Natural killer cell (primary cell): ENCODE measurements around the gene ERBB2. TPM values are rescaled to one million over a fixed set of nuclear protein-coding genes. Genes with fewer than 3 reads are reported as not detected.

Experiments
- ATAC-seq, 3 donors: fragments of 150-1000 bp in 2 of 3; fragments of 200-7000 bp in 1 of 3; cut with Tn5 transposase; 1 replicate in 1 of 3; 2 replicates in 2 of 3; pipeline ENCODE4 v1.10.0; 2021; ENCODE audit warnings: mild to moderate bottlenecking in 2 of 3, moderate library complexity in 2 of 3
- DNase-seq, 2 donors: peaks; one replicate each; pipeline versions ENCODE4 v3.0.0 to v3.0.0-alpha.2; 2013 to 2021; ENCODE audit warnings: mixed read lengths in 1 of 2
- H3K27ac ChIP-seq: one replicate; pipeline ENCODE4 v1.5.1; 2013; ENCODE audit warnings: mild to moderate bottlenecking, low read length
- H3K27me3 ChIP-seq: one replicate; pipeline ENCODE4 v1.6.1; 2013; ENCODE audit warnings: low read length; ENCODE audit not compliant: control insufficient read depth, insufficient read depth
- H3K36me3 ChIP-seq: one replicate; pipeline ENCODE4 v1.6.1; 2013; ENCODE audit warnings: low read length; ENCODE audit not compliant: control insufficient read depth, insufficient read depth
- H3K4me1 ChIP-seq: one replicate; pipeline ENCODE4 v1.6.1; 2013; ENCODE audit warnings: low read length; ENCODE audit not compliant: control insufficient read depth, insufficient read depth
- H3K4me3 ChIP-seq: one replicate; pipeline ENCODE4 v1.5.1; 2013; ENCODE audit warnings: low read length
- H3K9me3 ChIP-seq: one replicate; pipeline ENCODE4 v1.6.1; 2013; ENCODE audit warnings: low read length; ENCODE audit not compliant: control insufficient read depth, insufficient read depth
- H3K27ac Mint-ChIP-seq, 2 donors: one replicate each; pipeline ENCODE4 v1.8.0; 2022; ENCODE audit warnings: mild to moderate bottlenecking in 2 of 2, mixed read lengths in 2 of 2, moderate library complexity in 1 of 2
- H3K27me3 Mint-ChIP-seq, 2 donors: one replicate each; pipeline ENCODE4 v1.8.0; 2022; ENCODE audit warnings: low read depth in 2 of 2, mixed read lengths in 2 of 2
- H3K36me3 Mint-ChIP-seq: one replicate; pipeline ENCODE4 v1.8.0; 2022; ENCODE audit warnings: mixed read lengths
- H3K4me1 Mint-ChIP-seq, 2 donors: one replicate each; pipeline ENCODE4 v1.8.0; 2022; ENCODE audit warnings: mixed read lengths in 2 of 2
- H3K4me3 Mint-ChIP-seq: one replicate; pipeline ENCODE4 v1.8.0; 2022; ENCODE audit warnings: mild to moderate bottlenecking, moderate library complexity, mixed read lengths
- H3K9me3 Mint-ChIP-seq, 2 donors: one replicate each; pipeline ENCODE4 v1.8.0; 2022; ENCODE audit warnings: mixed read lengths in 2 of 2
- WGBS: methylation state at CpG from one replicate; pipeline ENCODE4 v1.1.7; 2013; ENCODE audit warnings: missing lambda C conversion rate; ENCODE audit not compliant: insufficient coverage; 5-methylcytosine and 5-hydroxymethylcytosine counted together
- intact Hi-C: fragments of 100-400 bp; cut with micrococcal nuclease; formaldehyde crosslinking; loops from one replicate; pipeline ENCODE4 v1.14.2; 2022
- total RNA-seq, 4 donors: library from RNA; stranded (reverse); fragments of 120-200 nt in 1 of 4; gene quantifications; one replicate each; pipeline versions ENCODE4 v1.2.3 to v1.2.4, GENCODE V29; 2013 to 2022
- TF ChIP-seq, protein P1 (sequence below): fragments of 200-600 bp; IDR thresholded peaks from one replicate; pipeline ENCODE4 v1.8.0; 2022; ENCODE audit warnings: antibody characterized with exemption

The ERBB2 gene
- total RNA-seq, 3 donors from 2014 or later (not counting 1 experiment from before 2014, with no cell fraction given) = 77.6 to 115 (median 82.1) TPM

DNA sequence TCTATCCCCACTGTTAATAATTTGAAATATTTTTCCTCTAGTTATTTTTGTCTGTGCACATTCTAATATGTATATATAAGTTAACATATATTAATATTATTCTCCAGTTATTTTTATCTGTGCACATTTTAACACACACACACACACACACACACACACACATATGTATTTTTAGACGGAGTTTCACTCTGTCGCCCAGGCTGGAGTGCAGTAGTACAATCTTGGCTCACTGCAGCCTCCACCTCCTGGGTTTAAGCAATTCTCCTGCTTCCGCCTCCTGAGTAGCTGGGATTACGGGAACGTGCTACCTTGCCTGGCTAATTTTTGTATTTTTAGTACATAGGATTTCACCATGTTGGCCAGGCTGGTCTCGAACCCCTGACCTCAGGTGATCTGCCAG lies 17.8 kb downstream of the ERBB2 start:
- H3K27me3 Mint-ChIP-seq = no peaks in the 10 kb centered on the region
- DNase-seq = no peak
- ATAC-seq = no peak
- TF ChIP-seq, protein P1, sequence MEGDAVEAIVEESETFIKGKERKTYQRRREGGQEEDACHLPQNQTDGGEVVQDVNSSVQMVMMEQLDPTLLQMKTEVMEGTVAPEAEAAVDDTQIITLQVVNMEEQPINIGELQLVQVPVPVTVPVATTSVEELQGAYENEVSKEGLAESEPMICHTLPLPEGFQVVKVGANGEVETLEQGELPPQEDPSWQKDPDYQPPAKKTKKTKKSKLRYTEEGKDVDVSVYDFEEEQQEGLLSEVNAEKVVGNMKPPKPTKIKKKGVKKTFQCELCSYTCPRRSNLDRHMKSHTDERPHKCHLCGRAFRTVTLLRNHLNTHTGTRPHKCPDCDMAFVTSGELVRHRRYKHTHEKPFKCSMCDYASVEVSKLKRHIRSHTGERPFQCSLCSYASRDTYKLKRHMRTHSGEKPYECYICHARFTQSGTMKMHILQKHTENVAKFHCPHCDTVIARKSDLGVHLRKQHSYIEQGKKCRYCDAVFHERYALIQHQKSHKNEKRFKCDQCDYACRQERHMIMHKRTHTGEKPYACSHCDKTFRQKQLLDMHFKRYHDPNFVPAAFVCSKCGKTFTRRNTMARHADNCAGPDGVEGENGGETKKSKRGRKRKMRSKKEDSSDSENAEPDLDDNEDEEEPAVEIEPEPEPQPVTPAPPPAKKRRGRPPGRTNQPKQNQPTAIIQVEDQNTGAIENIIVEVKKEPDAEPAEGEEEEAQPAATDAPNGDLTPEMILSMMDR = no peak
- no peaks in the 10 kb centered on the region for H3K9me3 ChIP-seq
- H3K36me3 Mint-ChIP-seq = no peaks in the 10 kb centered on the region
- no peak overlapping the region for H3K4me3 ChIP-seq
- H3K4me3 Mint-ChIP-seq = no peak overlapping the region
- peaks cover 13% of the 10 kb centered on the region for H3K36me3 ChIP-seq
- H3K27me3 ChIP-seq = no peaks in the 10 kb centered on the region
- WGBS = 98% methylated on average over 6 of the region's 6 CpGs
- no peak overlapping the region for H3K27ac ChIP-seq
- H3K4me1 ChIP-seq = no peaks in the 10 kb centered on the region
- peak overlapping the region in 1 of 2 donors; percentile 36 for H3K27ac Mint-ChIP-seq
- H3K9me3 Mint-ChIP-seq = no peaks in the 10 kb centered on the region
- intact Hi-C loops = no loop called here
- H3K4me1 Mint-ChIP-seq = peaks cover 2 to 7% of the 10 kb centered on the region in 2 donors

DNA sequence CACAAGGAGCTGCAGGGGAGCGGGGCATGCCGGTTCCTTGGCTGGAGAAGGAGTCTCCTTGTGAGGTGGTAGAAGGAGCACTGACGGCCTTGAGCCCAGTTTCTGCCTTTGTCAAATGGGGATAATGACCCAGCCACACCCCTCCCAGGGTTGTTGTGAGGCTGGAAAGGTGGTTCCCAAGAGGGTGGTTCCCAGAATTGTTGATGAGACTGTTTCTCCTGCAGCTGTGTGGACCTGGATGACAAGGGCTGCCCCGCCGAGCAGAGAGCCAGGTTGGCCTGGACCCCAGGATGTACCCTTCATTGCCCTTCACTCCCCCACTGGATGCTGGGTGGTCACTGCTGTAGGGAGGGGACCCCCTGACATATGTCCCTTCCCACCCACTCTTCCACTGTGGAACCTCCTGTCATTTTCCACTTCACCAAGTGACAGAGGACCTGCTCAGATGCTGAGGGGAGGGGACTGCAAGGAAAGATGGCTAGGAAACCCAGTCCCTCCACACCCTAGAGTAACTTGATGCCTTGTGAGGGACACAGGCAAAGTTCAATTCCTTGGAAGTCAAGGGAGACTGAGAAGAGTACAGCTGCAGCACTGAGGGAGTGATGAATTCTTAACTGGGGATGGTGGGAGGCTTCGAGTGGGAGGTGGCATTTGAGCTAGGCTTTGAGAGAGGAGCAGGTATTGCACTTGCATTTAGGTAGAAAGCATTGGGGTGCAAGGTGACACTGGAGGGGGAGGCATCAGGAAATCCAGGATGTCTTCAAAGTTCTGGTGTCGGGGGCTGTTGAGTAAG lies 19.9 kb downstream of the ERBB2 start:
- WGBS = 85% methylated on average over 3 of the region's 7 CpGs

DNA sequence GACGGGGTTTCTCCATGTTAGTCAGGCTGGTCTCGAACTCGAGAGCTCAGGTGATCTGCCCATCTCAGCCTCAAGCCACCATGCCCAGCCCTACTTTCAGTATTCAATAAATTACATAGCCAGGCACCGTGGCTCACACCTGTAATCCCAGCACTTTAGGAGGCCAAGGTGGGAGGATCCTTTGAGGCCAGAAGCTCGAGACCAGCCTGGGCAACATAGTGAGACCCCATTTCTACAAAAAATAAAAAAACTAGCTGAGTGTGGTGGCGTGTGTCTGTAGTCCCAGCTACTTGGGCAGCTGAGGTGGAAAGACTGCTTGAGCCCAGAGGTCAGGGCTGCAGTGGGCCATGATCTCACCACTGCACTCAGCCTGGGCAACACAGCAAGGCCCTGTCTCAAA lies 22.2 kb downstream of the ERBB2 start:
- Histone ChIP-seq H3K9me3 (no peaks in the 10 kb centered on the region), H3K36me3 (peaks cover 17% of the 10 kb centered on the region), H3K4me3 (no peak overlapping the region), H3K4me1 (no peaks in the 10 kb centered on the region), H3K27me3 (no peaks in the 10 kb centered on the region), H3K27ac (no peak overlapping the region)
- Mint-ChIP-seq H3K4me1 (peaks cover 4 to 20% of the 10 kb centered on the region in 2 donors), H3K4me3 (no peak overlapping the region), H3K27me3 (no peaks in the 10 kb centered on the region), H3K36me3 (no peaks in the 10 kb centered on the region), H3K27ac (no peak overlapping the region), H3K9me3 (no peaks in the 10 kb centered on the region)
- WGBS = 94% methylated on average over 6 of the region's 6 CpGs
- TF ChIP-seq, protein P1 = no peak
- intact Hi-C loops = no loop called here
- no peak for ATAC-seq
- no peak for DNase-seq

More for the DNA sequence above, 19.9 kb downstream of the ERBB2 start:
- no peak overlapping the region for H3K27ac ChIP-seq
- H3K27me3 ChIP-seq = no peaks in the 10 kb centered on the region
- Mint-ChIP-seq H3K9me3 (no peaks in the 10 kb centered on the region), H3K27ac (no peak overlapping the region), H3K4me3 (no peak overlapping the region), H3K4me1 (peaks cover 0 to 5% of the 10 kb centered on the region in 2 donors), H3K36me3 (no peaks in the 10 kb centered on the region), H3K27me3 (no peaks in the 10 kb centered on the region)
- H3K9me3 ChIP-seq = no peaks in the 10 kb centered on the region
- DNase-seq (no peak), ATAC-seq (no peak)
- intact Hi-C loops = no loop called here
- H3K36me3 ChIP-seq = peaks cover 16% of the 10 kb centered on the region
- H3K4me1 ChIP-seq = no peaks in the 10 kb centered on the region
- no peak overlapping the region for H3K4me3 ChIP-seq
- TF ChIP-seq, protein P1 = no peak
